NCI-H510A (cell line): ENCODE measurements around the gene FBLN2.

Experiments used
- DNase-seq: peaks from one replicate; lab custom pipeline; 2025; lab: John Stamatoyannopoulos, UW

FBLN2 gene

GRCh38 chr3:13582366-13583250 is 33.7 kb downstream of the FBLN2 start:
- DNase-seq = no peak

GRCh38 chr3:13583251-13584180 is 34.6 kb downstream of the FBLN2 start:
- no peak for DNase-seq

- no peak for DNase-seq
These were observed 35.5 kb downstream of the FBLN2 start for GRCh38 chr3:13584427-13584891.

GRCh38 chr3:13584901-13585300 is 36.0 kb downstream of the FBLN2 start:
- no peak for DNase-seq

- DNase-seq = no peak
These were observed 38.5 kb downstream of the FBLN2 start for GRCh38 chr3:13587442-13587841.

GRCh38 chr3:13588221-13588701 is 39.3 kb downstream of the FBLN2 start:
- no peak for DNase-seq

GRCh38 chr3:13588993-13589392 is 40.1 kb downstream of the FBLN2 start:
- no peak for DNase-seq

- no peak for DNase-seq
These were observed 42.1 kb downstream of the FBLN2 start for GRCh38 chr3:13590841-13591520.

GRCh38 chr3:13593615-13594014 is 44.7 kb downstream of the FBLN2 start:
- no peak for DNase-seq

- no peak for DNase-seq
These were observed 45.2 kb downstream of the FBLN2 start for GRCh38 chr3:13594146-13594545.

GRCh38 chr3:13594991-13595421 is 46.1 kb downstream of the FBLN2 start:
- DNase-seq = no peak

- DNase-seq = no peak
These were observed 46.6 kb downstream of the FBLN2 start for GRCh38 chr3:13595485-13595884.

GRCh38 chr3:13596426-13597205 is 47.7 kb downstream of the FBLN2 start:
- no peak for DNase-seq

- DNase-seq = no peak
These were observed 48.7 kb downstream of the FBLN2 start for GRCh38 chr3:13597661-13598060.

GRCh38 chr3:13598201-13598600 is 49.3 kb downstream of the FBLN2 start:
- DNase-seq = no peak

- DNase-seq = no peak
These were observed 50.3 kb downstream of the FBLN2 start for GRCh38 chr3:13598926-13599886.

- DNase-seq = no peak
These were observed 51.0 kb downstream of the FBLN2 start for GRCh38 chr3:13599887-13600450.

- no peak for DNase-seq
These were observed 52.2 kb downstream of the FBLN2 start for GRCh38 chr3:13600950-13601691.

- DNase-seq = no peak
These were observed 52.8 kb downstream of the FBLN2 start for GRCh38 chr3:13601692-13602080.
